K562 (cell line): ENCODE results near the gene CHAMP1. TPM values are rescaled to one million over a fixed set of nuclear protein-coding genes. Genes with fewer than 3 reads are reported as not detected.
A peak's percentile ranks its signal among the peaks of the same experiment; 100 is the strongest.

ENCODE experiments used
- BRD9 ChIP-seq: fragments of 450-650 bp; IDR thresholded peaks from 2 replicates; pipeline ENCODE4 v1.6.1; 2018; ENCODE audit warnings: low read depth; ENCODE audit not compliant: partially characterized antibody
- CBX1 ChIP-seq: sonication (generic); IDR thresholded peaks from 2 replicates; pipeline ENCODE4 v1.6.1; 2016; ENCODE audit warnings: antibody characterized with exemption, low read depth, mild to moderate bottlenecking
- CBX3 ChIP-seq, 2 experiments: IDR thresholded peaks; 1 replicate in 1 of 2; 2 replicates in 1 of 2; pipeline ENCODE4 v1.6.1; 2012; ENCODE audit warnings: inconsistent platforms in 2 of 2, low read length in 2 of 2, borderline replicate concordance in 1 of 2, control low read depth in 1 of 2
- ERF ChIP-seq: fragments of 450-650 bp; formaldehyde crosslinking; IDR thresholded peaks from 2 replicates; pipeline ENCODE4 v1.4.0; 2020; ENCODE audit warnings: mild to moderate bottlenecking, mixed read lengths
- ESRRA ChIP-seq: fragments of 450-650 bp; IDR thresholded peaks from 2 replicates; pipeline ENCODE4 v1.6.1; 2014; ENCODE audit warnings: low read depth, mild to moderate bottlenecking, moderate library complexity, borderline replicate concordance
- FIP1L1 ChIP-seq: fragments of 200-400 bp; formaldehyde crosslinking; IDR thresholded peaks from 2 replicates; pipeline ENCODE4 v1.6.1; 2018; ENCODE audit warnings: mild to moderate bottlenecking, low read depth, low read length; ENCODE audit not compliant: poor library complexity, severe bottlenecking
- GATAD2B ChIP-seq: fragments of 450-650 bp; IDR thresholded peaks from 2 replicates; pipeline ENCODE4 v1.6.1; 2017; ENCODE audit warnings: mild to moderate bottlenecking, borderline replicate concordance
- HDAC1 ChIP-seq, 2 experiments: fragments of 450-650 bp; IDR thresholded peaks; 2 replicates each; pipeline ENCODE4 v1.6.1; 2016 to 2017; ENCODE audit warnings: inconsistent platforms in 1 of 2, mild to moderate bottlenecking in 1 of 2, moderate library complexity in 1 of 2
- NR3C1 ChIP-seq: sonication (generic); formaldehyde crosslinking; IDR thresholded peaks from 2 replicates; pipeline ENCODE4 v1.8.1; 2022; ENCODE audit warnings: missing genetic modification reagents
- PRPF4 ChIP-seq: fragments of 200-400 bp; formaldehyde crosslinking; IDR thresholded peaks from one replicate; pipeline ENCODE4 v1.6.1; 2017; ENCODE audit warnings: low read length, low read depth, mild to moderate bottlenecking; ENCODE audit not compliant: insufficient read depth, poor library complexity, severe bottlenecking
- SMAD3 ChIP-seq: fragments of 450-650 bp; formaldehyde crosslinking; conservative IDR thresholded peaks from 2 replicates; pipeline ENCODE4 v1.4.0; 2020; ENCODE audit warnings: mild to moderate bottlenecking
- STAT5B ChIP-seq: fragments of 250-450 bp; sonication (Bioruptor Pico); IDR thresholded peaks from 2 replicates; pipeline ENCODE4 v1.8.0; 2021; ENCODE audit warnings: mild to moderate bottlenecking, inconsistent platforms
- TCF3 ChIP-seq: sonication (generic); formaldehyde crosslinking; IDR thresholded peaks from 2 replicates; pipeline ENCODE4 v1.4.0; 2020; ENCODE audit warnings: mild to moderate bottlenecking, missing genetic modification reagents
- THAP12 ChIP-seq: fragments of 250-450 bp; sonication (Bioruptor Pico); IDR thresholded peaks from 2 replicates; pipeline ENCODE4 v1.9.0; 2021; ENCODE audit warnings: mild to moderate bottlenecking, inconsistent platforms
- ZBTB49 ChIP-seq: sonication (generic); formaldehyde crosslinking; IDR thresholded peaks from 2 replicates; pipeline ENCODE4 v1.8.0; 2022; ENCODE audit warnings: missing genetic modification reagents, mild to moderate bottlenecking, borderline replicate concordance
- polyA plus RNA-seq, 8 experiments: library from polyadenylated mRNA; depleted of rRNA in 4 of 8; stranded (reverse) in 5 of 8; unstranded in 3 of 8; fragments of >200 nt; fragmentation: Nextera tagmentation in 2 of 8; fragmentation: Illumina TruSeq in 1 of 8; extraction: Ambion mirVana in 2 of 8; extraction: Trizol in 1 of 8; gene quantifications; 2 replicates each; pipeline versions ENCODE4 v1.2.1 to v1.2.3, GENCODE V29; 2011 to 2014; ENCODE audit warnings: inconsistent platforms in 1 of 8, missing spikeins in 1 of 8
- total RNA-seq, 7 experiments: library from RNA; depleted of rRNA in 6 of 7; stranded (reverse); fragments of >200 nt in 6 of 7; fragmentation: Illumina TruSeq in 2 of 7; extraction: Trizol in 2 of 7; gene quantifications; 2 replicates each; pipeline versions ENCODE4 v1.2.1 to v1.2.3, GENCODE V29; 2011 to 2021; ENCODE audit warnings: low replicate concordance in 1 of 7
- TF ChIP-seq, protein P1 (sequence below): fragments of 250-450 bp; sonication (Bioruptor Pico); IDR thresholded peaks from 2 replicates; pipeline ENCODE4 v1.5.0; 2021
- TF ChIP-seq, protein P2 (sequence below): conservative IDR thresholded peaks from 2 replicates; pipeline ENCODE4 v1.6.1; 2011; ENCODE audit warnings: low read depth, mild to moderate bottlenecking, low read length; ENCODE audit not compliant: control insufficient read depth
- TF ChIP-seq, protein P3 (sequence below), 2 experiments: fragments of 450-650 bp; conservative IDR thresholded peaks; 2 replicates each; pipeline ENCODE4 v1.6.1; 2017; ENCODE audit warnings: mild to moderate bottlenecking in 2 of 2, moderate library complexity in 2 of 2

CHAMP1 gene
- total and polyA plus RNA-seq, 9 of the 15 experiments (the other 6 are each of a cell fraction or from before 2014, with no cell fraction given), result 0.70 to 40.6 (median 15.3) TPM

DNA sequence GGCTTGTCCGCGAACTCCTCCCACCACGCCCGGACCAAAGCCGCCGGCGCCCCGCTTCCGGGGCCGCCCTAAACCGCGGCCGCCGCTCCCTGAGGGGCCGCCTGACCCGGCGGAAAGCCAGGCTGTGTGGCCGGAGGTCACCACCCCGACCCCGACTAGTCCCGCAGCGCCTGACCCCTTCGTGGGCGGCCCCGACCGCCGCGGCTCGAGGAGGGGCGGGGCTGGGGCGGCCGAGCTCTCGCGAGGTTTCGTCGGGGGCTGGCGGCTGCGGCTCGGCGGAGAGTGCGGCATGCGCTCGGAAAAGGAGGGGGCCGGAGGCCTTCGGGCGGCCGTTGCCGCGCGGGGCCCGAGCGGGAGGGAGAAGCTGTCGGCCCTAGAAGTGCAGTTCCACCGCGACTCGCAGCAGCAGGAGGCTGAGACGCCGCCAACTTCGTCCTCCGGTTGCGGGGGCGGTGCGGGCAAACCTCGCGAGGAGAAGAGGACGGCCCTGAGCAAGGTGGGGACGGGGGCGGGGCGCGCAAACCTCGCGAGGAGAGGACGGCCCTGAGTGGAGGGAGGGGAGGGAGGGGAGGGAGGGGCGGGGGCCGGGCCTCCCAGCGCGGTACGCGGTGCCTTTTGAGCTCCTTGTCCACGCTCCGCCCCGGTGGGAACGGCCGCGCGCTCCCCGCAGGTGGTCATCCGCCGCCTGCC is 32.8 kb upstream of the CHAMP1 start, which contains the start of gene UPF3A (continued):
- peak in 1 of 2 experiments; percentile 58; a peak in 1 of 3 replicates for TF ChIP-seq CBX3 (IDR thresholded peaks at IDR 0.05; ENCODE audit: borderline replicate concordance in 1 of 2, low read length in 2 of 2)
- TF ChIP-seq SMAD3 (CRISPR knock-in tag), result no peak
- peak in 1 of 2 experiments; percentile 16; a peak in 1 of 4 replicates for TF ChIP-seq HDAC1 (IDR thresholded peaks at IDR 0.05)
- peak; percentile 82 for TF ChIP-seq FIP1L1
- TF ChIP-seq GATAD2B, result peak; percentile 77; the same call in 1 of the 2 replicates
- TF ChIP-seq BRD9, result peak; percentile 4
- TF ChIP-seq STAT5B (CRISPR knock-in tag), result no peak
- TF ChIP-seq TCF3 (CRISPR knock-in tag), result peak; percentile 32; the same call in 1 of the 2 replicates
- peak; percentile 82 for TF ChIP-seq THAP12 (CRISPR knock-in tag)
- TF ChIP-seq, protein P1, sequence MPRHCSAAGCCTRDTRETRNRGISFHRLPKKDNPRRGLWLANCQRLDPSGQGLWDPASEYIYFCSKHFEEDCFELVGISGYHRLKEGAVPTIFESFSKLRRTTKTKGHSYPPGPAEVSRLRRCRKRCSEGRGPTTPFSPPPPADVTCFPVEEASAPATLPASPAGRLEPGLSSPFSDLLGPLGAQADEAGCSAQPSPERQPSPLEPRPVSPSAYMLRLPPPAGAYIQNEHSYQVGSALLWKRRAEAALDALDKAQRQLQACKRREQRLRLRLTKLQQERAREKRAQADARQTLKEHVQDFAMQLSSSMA (CRISPR knock-in tag), result no peak
- no peak for TF ChIP-seq ERF (CRISPR knock-in tag)
- TF ChIP-seq PRPF4, result peak; percentile 75
- TF ChIP-seq, protein P2, sequence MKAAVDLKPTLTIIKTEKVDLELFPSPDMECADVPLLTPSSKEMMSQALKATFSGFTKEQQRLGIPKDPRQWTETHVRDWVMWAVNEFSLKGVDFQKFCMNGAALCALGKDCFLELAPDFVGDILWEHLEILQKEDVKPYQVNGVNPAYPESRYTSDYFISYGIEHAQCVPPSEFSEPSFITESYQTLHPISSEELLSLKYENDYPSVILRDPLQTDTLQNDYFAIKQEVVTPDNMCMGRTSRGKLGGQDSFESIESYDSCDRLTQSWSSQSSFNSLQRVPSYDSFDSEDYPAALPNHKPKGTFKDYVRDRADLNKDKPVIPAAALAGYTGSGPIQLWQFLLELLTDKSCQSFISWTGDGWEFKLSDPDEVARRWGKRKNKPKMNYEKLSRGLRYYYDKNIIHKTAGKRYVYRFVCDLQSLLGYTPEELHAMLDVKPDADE, result peak; percentile 64; the same call in 1 of the 2 replicates
- TF ChIP-seq ESRRA, result peak; percentile 95
- 0 out of 2 replicates have a peak, but pooled peaks have one; percentile 68 for TF ChIP-seq CBX1
- TF ChIP-seq, protein P3, sequence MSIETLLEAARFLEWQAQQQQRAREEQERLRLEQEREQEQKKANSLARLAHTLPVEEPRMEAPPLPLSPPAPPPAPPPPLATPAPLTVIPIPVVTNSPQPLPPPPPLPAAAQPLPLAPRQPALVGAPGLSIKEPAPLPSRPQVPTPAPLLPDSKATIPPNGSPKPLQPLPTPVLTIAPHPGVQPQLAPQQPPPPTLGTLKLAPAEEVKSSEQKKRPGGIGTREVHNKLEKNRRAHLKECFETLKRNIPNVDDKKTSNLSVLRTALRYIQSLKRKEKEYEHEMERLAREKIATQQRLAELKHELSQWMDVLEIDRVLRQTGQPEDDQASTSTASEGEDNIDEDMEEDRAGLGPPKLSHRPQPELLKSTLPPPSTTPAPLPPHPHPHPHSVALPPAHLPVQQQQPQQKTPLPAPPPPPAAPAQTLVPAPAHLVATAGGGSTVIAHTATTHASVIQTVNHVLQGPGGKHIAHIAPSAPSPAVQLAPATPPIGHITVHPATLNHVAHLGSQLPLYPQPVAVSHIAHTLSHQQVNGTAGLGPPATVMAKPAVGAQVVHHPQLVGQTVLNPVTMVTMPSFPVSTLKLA (conservative IDR thresholded peaks at IDR 0.05), result 0 out of 4 replicates have a peak, but pooled peaks of 1 of the 2 experiments have one; percentile 6
- TF ChIP-seq NR3C1 (CRISPR knock-in tag), result no peak
- no peak for TF ChIP-seq ZBTB49 (CRISPR knock-in tag)
